IMR-90 (cell line): ENCODE results near the gene GIPC3. TPM values are rescaled to one million over a fixed set of nuclear protein-coding genes. Genes with fewer than 3 reads are reported as not detected.
A peak's percentile ranks its signal among the peaks of the same experiment; 100 is the strongest.

Experiments
- ATAC-seq: fragments of 200-7000 bp; cut with Tn5 transposase; 2 replicates; pipeline ENCODE4 v1.9.1; 2020; ENCODE audit warnings: low read depth, mild to moderate bottlenecking, moderate library complexity
- BruUV-seq: library from RNA; stranded (reverse); fragments of 400-500 nt; replicated peaks from 2 replicates; lab custom pipeline; 2021; lab: Mats Ljungman, UMichigan
- CTCF ChIA-PET: fragments of 300-600 bp; formaldehyde crosslinking; extraction: SDS; loops from one replicate; lab custom pipeline; 2021; ENCODE audit warnings: antibody characterized with exemption; lab: Yijun Ruan, JAX
- POLR2A ChIA-PET: fragments of 300-600 bp; sonication (Branson Sonifier 250); formaldehyde crosslinking; loops from one replicate; lab custom pipeline; 2022; ENCODE audit warnings: antibody characterized with exemption; ENCODE audit not compliant: unreplicated experiment; lab: Charles Lee
- DNase-seq: peaks from one replicate; pipeline ENCODE4 v3.0.0; 2013
- H2AFZ ChIP-seq: replicated peaks from 2 replicates; pipeline ENCODE3; 2013; ENCODE audit warnings: low read length, mild to moderate bottlenecking; ENCODE audit not compliant: poor library complexity
- H2AK5ac ChIP-seq: 2 replicates; pipeline ENCODE4 v1.6.1; 2013; ENCODE audit warnings: low read depth, low read length, inconsistent platforms
- H2AK9ac ChIP-seq: replicated peaks from 2 replicates; pipeline ENCODE3; 2013; ENCODE audit warnings: mild to moderate bottlenecking, low read depth, low read length, moderate library complexity; ENCODE audit not compliant: poor library complexity
- H2BK120ac ChIP-seq: 2 replicates; pipeline ENCODE4 v1.6.1; 2013; ENCODE audit warnings: low read depth, low read length, inconsistent platforms
- H2BK15ac ChIP-seq: 3 replicates; pipeline ENCODE4 v1.6.1; 2013; ENCODE audit warnings: low read depth, low read length, inconsistent platforms
- H2BK20ac ChIP-seq: 2 replicates; pipeline ENCODE4 v1.6.1; 2013; ENCODE audit warnings: low read depth, mild to moderate bottlenecking, inconsistent platforms, low read length, moderate library complexity
- H2BK5ac ChIP-seq: 2 replicates; pipeline ENCODE4 v1.6.1; 2013; ENCODE audit warnings: mild to moderate bottlenecking, low read depth, low read length, inconsistent platforms; ENCODE audit not compliant: poor library complexity, severe bottlenecking
- H3K14ac ChIP-seq: replicated peaks from 2 replicates; pipeline ENCODE4 v1.6.1; 2013; ENCODE audit warnings: low read depth, low read length, inconsistent platforms
- H3K18ac ChIP-seq: 2 replicates; pipeline ENCODE4 v1.6.1; 2013; ENCODE audit warnings: low read depth, low read length, control low read depth
- H3K23ac ChIP-seq: 2 replicates; pipeline ENCODE4 v1.6.1; 2013; ENCODE audit warnings: low read depth, low read length, inconsistent platforms
- H3K27ac ChIP-seq: 2 replicates; pipeline ENCODE4 v1.5.1; 2013; ENCODE audit warnings: mild to moderate bottlenecking, control low read depth, low read length; ENCODE audit not compliant: insufficient read depth
- H3K27me3 ChIP-seq: 2 replicates; pipeline ENCODE4 v1.6.1; 2013; ENCODE audit warnings: low read length; ENCODE audit not compliant: control insufficient read depth, insufficient read depth
- H3K36me3 ChIP-seq: 2 replicates; pipeline ENCODE4 v1.6.1; 2013; ENCODE audit warnings: low read length, mixed read lengths; ENCODE audit not compliant: control insufficient read depth, insufficient read depth
- H3K4ac ChIP-seq: 2 replicates; pipeline ENCODE4 v1.6.1; 2013; ENCODE audit warnings: low read depth, low read length, inconsistent platforms
- H3K4me1 ChIP-seq: 2 replicates; pipeline ENCODE4 v1.6.1; 2013; ENCODE audit warnings: low read length, mixed read lengths; ENCODE audit not compliant: control insufficient read depth, insufficient read depth
- H3K4me2 ChIP-seq: 2 replicates; pipeline ENCODE4 v1.6.1; 2013; ENCODE audit warnings: low read depth, mild to moderate bottlenecking, control low read depth, low read length, moderate library complexity
- H3K4me3 ChIP-seq: 2 replicates; pipeline ENCODE4 v1.5.1; 2013; ENCODE audit warnings: low read depth, mild to moderate bottlenecking, control low read depth, low read length, moderate library complexity; ENCODE audit not compliant: insufficient read depth
- H3K56ac ChIP-seq: 2 replicates; pipeline ENCODE4 v1.6.1; 2013; ENCODE audit warnings: low read length, inconsistent platforms; ENCODE audit not compliant: insufficient read depth; ENCODE audit errors: extremely low read depth
- H3K79me1 ChIP-seq, 2 experiments: 2 replicates each; pipeline ENCODE4 v1.6.1; 2013; ENCODE audit warnings: low read length in 2 of 2, inconsistent platforms in 1 of 2, low read depth in 1 of 2
- H3K9ac ChIP-seq: 2 replicates; pipeline ENCODE4 v1.6.1; 2013; ENCODE audit warnings: low read depth, low read length, control low read depth
- H3K9me1 ChIP-seq: 2 replicates; pipeline ENCODE4 v1.6.1; 2013; ENCODE audit warnings: low read length, inconsistent platforms; ENCODE audit not compliant: insufficient read depth
- H3K9me3 ChIP-seq: 2 replicates; pipeline ENCODE4 v1.6.1; 2013; ENCODE audit warnings: low read length; ENCODE audit not compliant: control insufficient read depth, insufficient read depth
- H4K20me1 ChIP-seq: 2 replicates; pipeline ENCODE4 v1.6.1; 2013; ENCODE audit warnings: low read length, inconsistent platforms; ENCODE audit not compliant: insufficient read depth
- H4K5ac ChIP-seq: 2 replicates; pipeline ENCODE4 v1.6.1; 2013; ENCODE audit warnings: mild to moderate bottlenecking, low read depth, low read length, control low read depth
- H4K8ac ChIP-seq, 2 experiments: 2 replicates each; pipeline ENCODE4 v1.6.1; 2013; ENCODE audit warnings: low read depth in 2 of 2, low read length in 2 of 2, control low read depth in 1 of 2, inconsistent platforms in 1 of 2
- H4K91ac ChIP-seq: 2 replicates; pipeline ENCODE4 v1.6.1; 2013; ENCODE audit warnings: low read depth, low read length, inconsistent platforms; ENCODE audit not compliant: insufficient read depth
- BHLHE40 ChIP-seq: fragments of 150-350 bp; IDR thresholded peaks from 2 replicates; pipeline ENCODE4 v1.6.1; 2016; ENCODE audit warnings: mild to moderate bottlenecking, low read depth, low read length
- FOS ChIP-seq: fragments of 150-350 bp; IDR thresholded peaks from 2 replicates; pipeline ENCODE4 v1.6.1; 2016; ENCODE audit warnings: low read depth, low read length
- MAFK ChIP-seq: IDR thresholded peaks from 2 replicates; pipeline ENCODE4 v1.6.1; 2012; ENCODE audit warnings: low read depth, low read length, improper control_type of control experiment
- MXI1 ChIP-seq: IDR thresholded peaks from 2 replicates; pipeline ENCODE4 v1.6.1; 2012; ENCODE audit warnings: low read depth, mild to moderate bottlenecking, low read length, moderate library complexity, borderline replicate concordance
- NFE2L2 ChIP-seq: fragments of 150-350 bp; IDR thresholded peaks from 2 replicates; pipeline ENCODE4 v1.6.1; 2016; ENCODE audit warnings: low read depth, mild to moderate bottlenecking, low read length
- RAD21 ChIP-seq: IDR thresholded peaks from 2 replicates; pipeline ENCODE4 v1.6.1; 2012; ENCODE audit warnings: low read length, improper control_type of control experiment
- RCOR1 ChIP-seq: IDR thresholded peaks from 2 replicates; pipeline ENCODE4 v1.6.1; 2012; ENCODE audit warnings: mild to moderate bottlenecking, low read length, improper control_type of control experiment; ENCODE audit not compliant: insufficient replicate concordance
- SMC3 ChIP-seq: fragments of 150-350 bp; IDR thresholded peaks from 2 replicates; pipeline ENCODE4 v1.6.1; 2016; ENCODE audit warnings: low read depth, mild to moderate bottlenecking, antibody characterized with exemption, low read length, moderate library complexity
- WGBS, 2 experiments: methylation state at CpG; one replicate each; pipeline versions ENCODE4 v1.1.5 to v1.1.7; 2013; ENCODE audit warnings: missing lambda C conversion rate in 2 of 2; ENCODE audit not compliant: insufficient read length in 1 of 2; ENCODE audit errors: extremely low coverage in 2 of 2; 5-methylcytosine and 5-hydroxymethylcytosine counted together
- dilution Hi-C: fragments of 300-500 bp; cut with HindIII; formaldehyde crosslinking; loops from one replicate; pipeline ENCODE4 v1.14.3; 2018; ENCODE audit warnings: low sequenced_read_pairs; ENCODE audit not compliant: unreplicated experiment
- in situ Hi-C: fragments of 300-500 bp; cut with MboI; formaldehyde crosslinking; loops from 3 replicates; pipeline ENCODE4 v1.14.3; 2019; ENCODE audit warnings: low sequenced_read_pairs, inconsistent platforms, mixed read lengths
- intact Hi-C: fragments of 100-400 bp; cut with micrococcal nuclease; formaldehyde crosslinking; loops from 2 replicates; pipeline ENCODE4 v1.10.0; 2022
- polyA plus RNA-seq, 3 experiments: library from polyadenylated mRNA; depleted of rRNA; stranded (reverse); fragments of >200 nt; gene quantifications; 2 replicates each; pipeline ENCODE4 v1.2.3, GENCODE V29; 2012; ENCODE audit warnings: low replicate concordance in 1 of 3
- total RNA-seq: library from RNA; depleted of rRNA; stranded (reverse); fragments of >200 nt; gene quantifications from 2 replicates; pipeline ENCODE4 v1.2.3, GENCODE V29; 2012
- TF ChIP-seq, protein P1 (sequence below): fragments of 150-350 bp; IDR thresholded peaks from 2 replicates; pipeline ENCODE4 v1.6.1; 2016; ENCODE audit warnings: low read depth, mild to moderate bottlenecking, low read length, moderate library complexity, borderline replicate concordance

GIPC3 gene
- total and polyA plus RNA-seq, 2 of the 4 experiments (the other 2 are of a cell fraction) = under 0.01 to 0.36 TPM

DNA sequence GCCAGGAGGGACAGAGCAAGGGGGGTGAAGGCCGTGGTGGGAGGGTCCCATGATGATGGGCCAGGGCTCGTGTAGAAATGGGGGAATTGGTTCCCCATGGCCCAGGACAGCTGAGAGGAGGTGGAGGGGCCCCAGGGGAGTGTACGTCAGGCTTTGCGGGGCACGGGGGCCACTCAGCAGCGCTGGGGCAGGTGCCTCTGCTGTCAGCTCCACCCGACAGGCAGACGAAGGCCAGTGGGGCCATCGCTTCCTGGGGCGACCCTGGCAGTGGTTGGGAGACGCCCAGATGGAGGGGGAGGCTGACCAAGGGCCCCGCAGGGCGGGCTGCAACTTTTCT lies 48.2 kb upstream of the GIPC3 start:
- Histone ChIP-seq H2BK5ac (no peak overlapping the region), H3K4me3 (no peak overlapping the region), H3K56ac (no peak overlapping the region), H3K4me2 (no peak overlapping the region), H3K27ac (0 out of 2 replicates have a peak overlapping the region, but pooled peaks have one; percentile 9), H3K18ac (no peak overlapping the region), H2BK20ac (no peak overlapping the region), H4K8ac (no peak overlapping the region), H2BK120ac (no peak overlapping the region), H2AK5ac (no peak overlapping the region), H3K4ac (no peak overlapping the region), H2AFZ (no peak overlapping the region), H3K23ac (no peak overlapping the region), H4K5ac (no peak overlapping the region), H3K9me1 (no peaks in the 10 kb centered on the region), H3K4me1 (no peaks in the 10 kb centered on the region), H4K91ac (no peak overlapping the region), H3K9ac (no peak overlapping the region), H3K27me3 (no peaks in the 10 kb centered on the region), H3K9me3 (no peaks in the 10 kb centered on the region), H3K36me3 (peaks cover 44% of the 10 kb centered on the region), H2BK15ac (no peak overlapping the region), H3K14ac (no peak overlapping the region), H3K79me1 (peaks cover 9 to 31% of the 10 kb centered on the region in 2 experiments; a peak in 3 of 4 replicates), H4K20me1 (peaks cover 30% of the 10 kb centered on the region), H2AK9ac (no peak overlapping the region)
- ATAC-seq = no peak
- in situ Hi-C loops (no loop called here), dilution Hi-C loops (no loop called here), intact Hi-C loops (no loop called here)
- TF ChIP-seq BHLHE40 = no peak
- no peak for TF ChIP-seq MAFK
- no peak for TF ChIP-seq RCOR1
- TF ChIP-seq NFE2L2 = no peak
- TF ChIP-seq RAD21 = no peak
- TF ChIP-seq MXI1 = no peak
- no peak for TF ChIP-seq FOS
- no peak for TF ChIP-seq SMC3
- TF ChIP-seq, protein P1, sequence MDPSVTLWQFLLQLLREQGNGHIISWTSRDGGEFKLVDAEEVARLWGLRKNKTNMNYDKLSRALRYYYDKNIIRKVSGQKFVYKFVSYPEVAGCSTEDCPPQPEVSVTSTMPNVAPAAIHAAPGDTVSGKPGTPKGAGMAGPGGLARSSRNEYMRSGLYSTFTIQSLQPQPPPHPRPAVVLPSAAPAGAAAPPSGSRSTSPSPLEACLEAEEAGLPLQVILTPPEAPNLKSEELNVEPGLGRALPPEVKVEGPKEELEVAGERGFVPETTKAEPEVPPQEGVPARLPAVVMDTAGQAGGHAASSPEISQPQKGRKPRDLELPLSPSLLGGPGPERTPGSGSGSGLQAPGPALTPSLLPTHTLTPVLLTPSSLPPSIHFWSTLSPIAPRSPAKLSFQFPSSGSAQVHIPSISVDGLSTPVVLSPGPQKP = no peak
- no peak for DNase-seq
- CTCF ChIA-PET = no interaction called here
- no TSS peak for BruUV-seq
- WGBS, 2 experiments = 90% methylated on average over 2 of the region's 13 CpGs; no CpG with 5 or more reads in 1 of the 2 experiments
- POLR2A ChIA-PET = no interaction called here
